ENCODE data around the gene KDM7A. TPM values are rescaled to one million over a fixed set of nuclear protein-coding genes. Genes with fewer than 3 reads are reported as not detected.

KDM7A gene
- total RNA-seq: 10 to 100 TPM in 1 of 2 donors, 1 to 10 TPM in 1; 9.6 to 26.5 TPM

DNA sequence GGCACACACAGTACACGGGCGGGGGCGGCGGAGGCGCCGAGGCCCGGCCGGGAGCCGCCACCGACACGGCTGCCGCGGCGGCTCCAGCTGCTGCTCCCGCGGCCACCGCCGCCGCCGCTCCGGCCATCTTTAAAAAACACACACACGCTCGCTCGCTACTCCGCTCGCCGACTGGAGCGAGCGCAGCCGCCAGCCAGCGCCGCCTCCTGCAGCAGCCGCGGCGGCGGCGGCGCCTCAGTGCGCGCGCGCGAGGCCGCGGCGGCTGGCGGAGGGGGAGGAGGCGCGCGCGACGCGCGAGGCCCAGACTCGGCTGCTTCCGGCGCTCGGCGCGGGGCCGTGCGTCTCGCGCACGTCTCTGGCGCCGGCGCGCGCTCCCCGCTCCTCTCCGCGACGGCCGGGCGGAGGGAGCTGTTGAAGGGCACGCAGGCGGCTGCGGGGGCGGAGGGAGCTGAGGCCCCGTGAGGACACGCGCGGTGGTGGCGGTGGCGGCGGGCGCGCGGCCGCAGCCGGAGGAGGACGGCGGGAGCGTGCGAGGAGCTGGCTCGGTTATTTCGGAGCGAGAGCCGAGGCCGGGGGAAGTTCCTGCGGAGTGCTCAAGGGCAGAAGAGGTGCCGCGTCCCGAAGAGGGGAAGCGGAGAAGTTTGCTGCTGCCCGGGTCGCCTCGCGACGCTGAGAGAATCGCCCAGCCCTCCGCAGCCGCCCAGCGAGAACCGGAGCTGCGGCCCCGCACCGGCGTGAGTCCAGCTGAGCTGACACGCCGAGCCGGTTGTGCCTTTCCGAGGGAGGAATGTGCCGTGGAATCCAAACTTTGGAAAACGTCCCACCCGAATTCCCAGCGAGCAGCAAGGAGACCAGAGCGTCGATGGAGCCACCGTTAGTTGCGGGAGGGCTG, at the start of gene KDM7A:
TSS of gene KDM7A (minus strand) at position 173 of the 892 bp plus-strand sequence. CDS start at position 127, 46 bp downstream.
- H3K4me3 ChIP-seq: peak within 1 kb of the TSS; percentile 89 to 91
- peak; percentile 86 for DNase-seq (ENCODE audit: low spot score)
- WGBS: under 1% methylated on average over 83 of the region's 132 CpGs
- no peaks in the 10 kb centered on the region for H3K27me3 ChIP-seq (replicated peaks; ENCODE audit: insufficient read depth)
- peak within 1 kb of the TSS; percentile 98 to 99 for H3K27ac ChIP-seq
- no peaks in the 10 kb centered on the region for H3K36me3 ChIP-seq
- H3K4me1 ChIP-seq (replicated peaks): no peaks in the 10 kb centered on the region
- H3K9me3 ChIP-seq: no peaks in the 10 kb centered on the region
- peak; percentile 53 for TF ChIP-seq POLR2A (IDR thresholded peaks at IDR 0.05)
- peak; percentile 10 for TF ChIP-seq POLR2AphosphoS5 (IDR thresholded peaks at IDR 0.05)
- TF ChIP-seq, protein P1, sequence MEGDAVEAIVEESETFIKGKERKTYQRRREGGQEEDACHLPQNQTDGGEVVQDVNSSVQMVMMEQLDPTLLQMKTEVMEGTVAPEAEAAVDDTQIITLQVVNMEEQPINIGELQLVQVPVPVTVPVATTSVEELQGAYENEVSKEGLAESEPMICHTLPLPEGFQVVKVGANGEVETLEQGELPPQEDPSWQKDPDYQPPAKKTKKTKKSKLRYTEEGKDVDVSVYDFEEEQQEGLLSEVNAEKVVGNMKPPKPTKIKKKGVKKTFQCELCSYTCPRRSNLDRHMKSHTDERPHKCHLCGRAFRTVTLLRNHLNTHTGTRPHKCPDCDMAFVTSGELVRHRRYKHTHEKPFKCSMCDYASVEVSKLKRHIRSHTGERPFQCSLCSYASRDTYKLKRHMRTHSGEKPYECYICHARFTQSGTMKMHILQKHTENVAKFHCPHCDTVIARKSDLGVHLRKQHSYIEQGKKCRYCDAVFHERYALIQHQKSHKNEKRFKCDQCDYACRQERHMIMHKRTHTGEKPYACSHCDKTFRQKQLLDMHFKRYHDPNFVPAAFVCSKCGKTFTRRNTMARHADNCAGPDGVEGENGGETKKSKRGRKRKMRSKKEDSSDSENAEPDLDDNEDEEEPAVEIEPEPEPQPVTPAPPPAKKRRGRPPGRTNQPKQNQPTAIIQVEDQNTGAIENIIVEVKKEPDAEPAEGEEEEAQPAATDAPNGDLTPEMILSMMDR (IDR thresholded peaks at IDR 0.05): no peak
- intact Hi-C loops (cut with DNase I): loop anchor here (2.0 to 10.0 kb wide), 2 partner anchors 140 to 478 kb away; no protein-coding TSS in a partner anchor

GRCh38 chr7:140225562-140226249, 48.9 kb upstream of the KDM7A start:
- Histone ChIP-seq H3K27me3 (replicated peaks; ENCODE audit: insufficient read depth) (no peaks in the 10 kb centered on the region), H3K27ac (no peak overlapping the region), H3K4me1 (replicated peaks) (no peaks in the 10 kb centered on the region), H3K4me3 (no peak overlapping the region), H3K9me3 (no peaks in the 10 kb centered on the region), H3K36me3 (no peaks in the 10 kb centered on the region)
- DNase-seq (ENCODE audit: low spot score): no peak
- 76% methylated on average over 5 of the region's 5 CpGs for WGBS
- TF ChIP-seq POLR2A (IDR thresholded peaks at IDR 0.05): no peak
- intact Hi-C loops (cut with DNase I): no loop called here

GRCh38 chr7:140223515-140224221, 46.9 kb upstream of the KDM7A start:
- Histone ChIP-seq H3K9me3 (no peaks in the 10 kb centered on the region), H3K4me3 (no peak overlapping the region), H3K36me3 (no peaks in the 10 kb centered on the region), H3K27me3 (replicated peaks; ENCODE audit: insufficient read depth) (no peaks in the 10 kb centered on the region), H3K4me1 (replicated peaks) (no peaks in the 10 kb centered on the region), H3K27ac (no peak overlapping the region)
- intact Hi-C loops (cut with DNase I): no loop called here
- 91% methylated on average over 15 of the region's 15 CpGs for WGBS
- no peak for DNase-seq (ENCODE audit: low spot score)
- TF ChIP-seq, protein P1 (IDR thresholded peaks at IDR 0.05): no peak
- no peak for TF ChIP-seq POLR2A (IDR thresholded peaks at IDR 0.05)

GRCh38 chr7:140222814-140223213, 46.0 kb upstream of the KDM7A start:
- Histone ChIP-seq H3K4me1 (replicated peaks) (no peaks in the 10 kb centered on the region), H3K9me3 (no peaks in the 10 kb centered on the region), H3K27ac (no peak overlapping the region), H3K4me3 (no peak overlapping the region), H3K27me3 (replicated peaks; ENCODE audit: insufficient read depth) (no peaks in the 10 kb centered on the region), H3K36me3 (no peaks in the 10 kb centered on the region)
- intact Hi-C loops (cut with DNase I): no loop called here
- no peak for DNase-seq (ENCODE audit: low spot score)
- no peak for TF ChIP-seq POLR2AphosphoS5 (IDR thresholded peaks at IDR 0.05)
- TF ChIP-seq, protein P1 (IDR thresholded peaks at IDR 0.05): no peak
- TF ChIP-seq POLR2A (IDR thresholded peaks at IDR 0.05): no peak
- WGBS: 87% methylated on average over 10 of the region's 10 CpGs

Data from prostate gland (tissue), 2 donors.